GM12891 (cell line): ENCODE measurements around the gene KBTBD4.
"Not testable (repeated sequence)": the region's sequence is repeated elsewhere in the genome, so short reads cannot be mapped to it uniquely, and the experiment has no call there.

Experiments
- DNase-seq: peaks from one replicate; pipeline ENCODE4 v3.0.0; 2011; ENCODE audit warnings: low spot score; ENCODE audit not compliant: insufficient read length
- FAIRE-seq: peaks from 2 replicates; lab custom pipeline; 2011; peaks lifted over from hg19 to GRCh38; lab: Jason Lieb, UNC
- PAX5 ChIP-seq: IDR thresholded peaks from 2 replicates; pipeline ENCODE4 v1.6.1; 2011; ENCODE audit warnings: low read length, moderate library complexity, mild to moderate bottlenecking; ENCODE audit not compliant: insufficient read depth, severe bottlenecking
- POLR2A ChIP-seq: IDR thresholded peaks from 2 replicates; pipeline ENCODE4 v1.6.1; 2011; ENCODE audit warnings: low read depth, low read length, control low read depth
- POLR2AphosphoS5 ChIP-seq: IDR thresholded peaks from 2 replicates; pipeline ENCODE4 v1.6.1; 2011; ENCODE audit warnings: low read depth, low read length, control low read depth
- POU2F2 ChIP-seq: IDR thresholded peaks from 2 replicates; pipeline ENCODE4 v1.6.1; 2011; ENCODE audit warnings: low read depth, mild to moderate bottlenecking, control low read depth, low read length, moderate library complexity
- SPI1 ChIP-seq: IDR thresholded peaks from 2 replicates; pipeline ENCODE4 v1.6.1; 2011; ENCODE audit warnings: low read depth, low read length, control low read depth
- TAF1 ChIP-seq: IDR thresholded peaks from 2 replicates; pipeline ENCODE4 v1.6.1; 2011; ENCODE audit warnings: low read depth, low read length, control low read depth

Gene KBTBD4

DNA sequence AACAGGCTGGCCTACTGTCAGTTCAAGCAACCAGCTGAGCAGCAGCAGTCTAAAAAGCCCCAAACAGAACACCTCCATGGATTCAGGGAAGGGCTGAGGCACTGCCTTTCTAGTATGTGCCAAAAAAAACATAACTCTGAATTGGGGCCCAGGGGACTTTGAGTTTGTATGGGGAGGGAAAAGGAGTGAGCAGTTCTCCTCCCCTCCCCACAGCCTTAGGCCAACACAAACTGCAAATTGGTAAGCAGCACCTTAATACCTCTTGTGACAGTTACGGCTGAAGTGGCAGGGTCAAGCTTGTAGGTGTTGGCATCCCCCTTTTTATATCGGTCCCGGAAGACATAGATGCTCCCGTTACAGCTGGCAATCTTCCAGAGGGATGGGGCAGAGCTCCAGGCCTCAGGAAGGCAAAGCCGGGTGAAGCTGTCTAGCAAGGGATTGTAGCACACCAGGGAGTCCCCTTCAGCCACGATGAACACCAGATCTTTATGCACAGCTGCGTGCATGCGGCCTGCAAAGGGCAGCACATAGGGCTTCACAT, 6.0 kb downstream of the KBTBD4 start:
- FAIRE-seq, result no peak
- TF ChIP-seq SPI1 (no peak), POLR2A (no peak), POLR2AphosphoS5 (peak; percentile 44), PAX5 (no peak), TAF1 (no peak), POU2F2 (no peak)
- DNase-seq, result no peak

- DNase-seq (no peak), FAIRE-seq (no peak)
- no peak for TF ChIP-seq POLR2A
- no peak for TF ChIP-seq PAX5
- no peak for TF ChIP-seq POU2F2
- TF ChIP-seq SPI1, result no peak
- TF ChIP-seq TAF1, result no peak
- TF ChIP-seq POLR2AphosphoS5, result no peak
These were observed 6.9 kb downstream of the KBTBD4 start for GRCh38 chr11:47571895-47572294.

- no peak for TF ChIP-seq POLR2AphosphoS5
- TF ChIP-seq POU2F2, result no peak
- no peak for TF ChIP-seq SPI1
- no peak for TF ChIP-seq POLR2A
- no peak for TF ChIP-seq PAX5
- no peak for TF ChIP-seq TAF1
- DNase-seq (no peak), FAIRE-seq (no peak)
These were observed 7.4 kb downstream of the KBTBD4 start for GRCh38 chr11:47571357-47571729.

DNA sequence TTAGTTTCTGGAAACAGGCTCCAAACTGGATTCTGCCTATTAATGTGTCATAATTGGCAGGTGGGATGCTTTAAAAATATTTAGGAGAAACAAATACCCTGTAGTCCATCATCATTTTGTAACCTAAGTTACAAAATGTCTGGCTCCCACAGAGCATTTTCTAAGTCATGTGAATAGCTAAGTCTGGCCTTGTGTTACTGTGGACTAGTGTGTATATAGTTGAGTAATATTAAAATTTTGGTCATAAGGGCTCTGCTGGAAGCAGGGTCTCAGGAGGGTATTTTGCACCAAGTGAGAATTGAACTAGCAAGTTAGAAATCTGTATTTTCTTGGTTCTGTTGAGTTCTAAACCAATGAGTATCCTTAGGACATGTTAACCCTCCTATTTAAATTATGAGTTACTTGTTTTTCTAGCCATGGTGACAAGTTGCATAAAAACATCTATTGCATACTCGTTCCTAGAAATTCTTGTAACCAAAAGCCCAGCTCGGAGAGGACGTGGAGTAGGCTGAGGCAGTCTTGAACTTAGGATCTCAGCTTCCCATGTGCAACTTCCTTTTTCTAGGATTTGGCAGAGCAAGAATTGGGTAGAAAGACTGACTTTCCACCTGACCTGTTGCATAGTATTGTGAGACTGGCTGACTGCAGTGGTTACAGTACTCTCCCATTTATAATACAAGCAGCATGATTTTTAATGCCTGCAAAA, 8.0 kb downstream of the KBTBD4 start:
- TF ChIP-seq POLR2AphosphoS5 (no peak), TAF1 (no peak), POLR2A (no peak), SPI1 (no peak), POU2F2 (no peak), PAX5 (no peak)
- DNase-seq (no peak), FAIRE-seq (no peak)

DNA sequence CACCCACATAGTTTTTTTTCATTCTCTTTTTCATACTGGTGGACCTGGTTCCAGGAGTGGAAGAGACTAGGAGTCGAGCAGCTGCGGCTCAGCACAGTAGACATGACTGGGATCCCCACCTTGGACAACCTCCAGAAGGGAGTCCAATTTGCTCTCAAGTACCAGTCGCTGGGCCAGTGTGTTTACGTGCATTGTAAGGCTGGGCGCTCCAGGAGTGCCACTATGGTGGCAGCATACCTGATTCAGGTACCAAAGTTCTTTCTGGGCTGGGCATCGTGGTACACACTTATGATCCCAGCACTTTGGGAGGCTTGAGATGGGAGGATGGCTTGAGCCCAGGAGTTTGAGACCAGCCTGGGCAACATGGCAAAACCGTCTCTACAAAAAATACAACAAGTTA, 9.1 kb downstream of the KBTBD4 start:
- FAIRE-seq (no peak), DNase-seq (no peak)

DNA sequence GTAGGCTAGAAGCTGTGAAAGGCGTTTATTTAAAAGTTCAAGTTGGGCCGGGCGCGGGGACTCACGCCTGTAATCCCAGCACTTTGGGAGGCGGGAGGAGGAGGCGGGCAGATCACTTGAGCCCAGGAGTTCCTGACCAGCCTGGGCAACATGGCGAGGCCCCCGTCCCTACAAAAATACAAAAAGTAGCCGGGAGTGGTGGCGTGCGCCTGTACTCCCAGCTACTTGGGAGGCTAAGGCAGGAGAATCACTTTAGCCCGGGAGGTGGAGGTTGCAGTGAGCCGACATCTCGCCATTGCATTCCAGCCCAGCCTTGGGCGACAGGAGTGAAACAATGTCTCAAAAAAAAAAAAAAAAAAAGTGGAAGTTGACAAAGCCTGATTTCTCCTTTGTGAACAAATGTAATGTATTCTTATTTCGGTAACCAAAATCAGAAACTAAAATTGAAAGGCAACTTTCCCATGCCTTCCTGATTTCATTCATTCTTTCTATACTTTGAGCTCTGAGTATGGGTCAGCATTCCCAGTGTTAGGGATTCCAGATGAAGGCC, 12.5 kb downstream of the KBTBD4 start:
- no peak for DNase-seq
- TF ChIP-seq PAX5 (no peak), POLR2A (no peak)
- FAIRE-seq, result no peak

More for the DNA sequence above, 9.1 kb downstream of the KBTBD4 start:
- TF ChIP-seq PAX5, result no peak
- TF ChIP-seq POU2F2, result no peak

DNA sequence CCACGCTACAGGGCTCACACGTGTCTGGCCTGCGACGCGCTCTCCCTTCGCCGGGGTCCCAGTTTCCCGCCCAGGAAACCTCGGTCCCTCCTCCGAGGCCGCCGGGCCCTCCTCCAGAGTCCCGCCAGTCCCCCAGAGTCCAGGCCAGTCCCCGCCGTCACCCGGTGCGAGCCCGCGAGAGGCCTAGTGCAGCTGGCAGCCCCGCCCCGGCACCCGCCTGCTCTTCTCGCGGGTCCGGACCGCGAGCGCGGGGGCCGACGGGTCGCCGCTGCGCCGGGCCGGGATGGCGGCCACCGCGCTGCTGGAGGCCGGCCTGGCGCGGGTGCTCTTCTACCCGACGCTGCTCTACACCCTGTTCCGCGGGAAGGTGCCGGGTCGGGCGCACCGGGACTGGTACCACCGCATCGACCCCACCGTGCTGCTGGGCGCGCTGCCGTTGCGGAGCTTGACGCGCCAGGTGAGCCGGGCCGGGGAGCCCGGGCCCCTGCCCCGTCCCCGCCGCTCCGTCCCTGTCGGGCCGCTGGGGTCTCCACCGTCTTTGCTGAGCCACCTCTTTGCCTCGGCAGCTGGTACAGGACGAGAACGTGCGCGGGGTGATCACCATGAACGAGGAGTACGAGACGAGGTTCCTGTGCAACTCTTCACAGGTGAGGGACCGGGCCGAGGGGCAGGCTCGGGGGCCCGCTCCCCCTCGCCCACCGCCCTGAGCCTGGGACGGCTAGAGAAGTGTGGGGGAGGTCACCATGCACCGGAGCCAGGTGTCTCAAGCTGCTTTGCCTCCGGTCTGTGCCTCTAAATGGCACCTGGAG, 13.2 kb downstream of the KBTBD4 start, which contains the start of gene PTPMT1:
TSS of gene PTPMT1 (plus strand) at position 260 of the 809 bp plus-strand sequence. CDS start at position 284, 24 bp downstream.
- TF ChIP-seq POU2F2 (peak; percentile 73), PAX5 (no peak), POLR2A (peak; percentile 86), POLR2AphosphoS5 (peak; percentile 77), SPI1 (no peak), TAF1 (peak; percentile 84)
- FAIRE-seq, result peak; percentile 83

DNA sequence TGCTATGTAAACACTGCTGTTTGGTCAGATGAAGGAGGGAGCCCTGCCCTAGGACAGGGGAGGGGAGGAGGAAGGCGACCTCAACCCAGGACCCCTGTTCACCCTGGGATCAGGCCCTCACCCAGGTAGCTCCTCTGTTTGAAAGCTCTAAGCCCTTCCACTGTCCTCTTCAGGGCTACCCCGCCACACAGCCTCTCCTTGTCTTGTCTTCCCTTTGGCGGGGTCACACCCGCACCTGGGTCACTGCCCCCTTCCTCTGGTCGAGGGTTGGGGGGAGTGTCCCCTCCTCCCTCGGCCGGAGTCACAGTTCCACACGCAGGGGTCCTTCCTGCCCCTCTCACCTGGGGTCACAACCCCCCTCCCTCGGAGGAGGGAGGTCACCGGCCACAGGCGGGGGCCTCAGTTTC, 13.8 kb downstream of the KBTBD4 start:
- TF ChIP-seq TAF1 (no peak), PAX5 (no peak), SPI1 (no peak)
- no peak for FAIRE-seq

More for the DNA sequence above, 13.2 kb downstream of the KBTBD4 start, which contains the start of gene PTPMT1:
- DNase-seq, result peak; percentile 74

GRCh38 chr11:47564366-47564765, 14.4 kb downstream of the KBTBD4 start:
- not testable (repeated sequence) for FAIRE-seq

More for the DNA sequence above, 13.8 kb downstream of the KBTBD4 start:
- no peak for DNase-seq

DNA sequence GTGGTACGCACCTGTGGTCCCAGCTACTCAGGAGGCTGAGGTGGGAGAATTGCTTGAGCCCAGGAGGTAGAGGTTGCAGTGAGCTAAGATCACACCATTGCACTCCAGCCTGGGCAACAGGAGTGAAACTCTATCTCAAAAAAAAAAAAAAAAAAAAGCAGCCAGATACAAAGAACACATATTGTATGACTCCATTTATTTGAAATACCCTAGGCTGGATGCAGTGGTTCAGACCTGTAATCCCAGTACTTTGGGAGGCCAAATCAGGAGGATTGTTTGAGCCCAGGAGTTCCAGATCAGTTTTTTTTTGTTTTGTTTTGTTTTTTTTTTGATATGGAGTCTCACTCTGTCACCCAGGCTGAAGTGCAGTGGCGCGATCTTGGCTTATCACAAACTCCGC, 16.4 kb downstream of the KBTBD4 start:
- DNase-seq, FAIRE-seq: not testable (repeated sequence)

More at GRCh38 chr11:47564366-47564765, 14.4 kb downstream of the KBTBD4 start:
- DNase-seq, result not testable (repeated sequence)
